Measurements from ENCODE around the gene ZNF416. TPM values are rescaled to one million over a fixed set of nuclear protein-coding genes. Genes with fewer than 3 reads are reported as not detected.

ZNF416 gene
- total and polyA plus RNA-seq, 2 of the 8 experiments (the other 6 are each of a cell fraction or from before 2014, with no cell fraction given) = 3.2 to 10.3 TPM

DNA sequence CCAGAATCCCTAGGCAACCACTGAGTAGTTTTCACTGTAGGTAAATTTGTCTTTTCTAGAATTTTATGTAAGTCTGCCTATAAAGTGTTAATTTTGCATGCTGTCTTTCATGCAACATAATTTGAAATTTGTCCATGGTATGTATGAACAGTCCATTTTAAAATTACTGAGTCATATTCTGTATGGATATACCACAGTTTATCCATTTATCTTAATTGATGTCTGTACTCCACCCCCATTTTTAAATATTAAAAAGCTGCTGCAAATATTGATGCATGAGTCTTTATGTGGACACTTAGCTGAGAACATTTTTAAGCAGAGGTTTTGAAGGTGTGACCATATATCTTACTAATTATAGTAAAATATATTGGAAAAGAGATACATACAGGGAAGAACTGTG lies 44.4 kb upstream of the ZNF416 start (continued):
- TF ChIP-seq ASH2L (IDR thresholded peaks at IDR 0.05; ENCODE audit: low read length) (no peak), RXRA (IDR thresholded peaks at IDR 0.05; ENCODE audit: insufficient read depth, low read depth, low read length) (no peak), POLR2A (IDR thresholded peaks at IDR 0.05; ENCODE audit: control extremely low read depth in 1 of 2, low read depth in 2 of 2, low read length in 2 of 2) (no peak), BACH1 (IDR thresholded peaks at IDR 0.05; ENCODE audit: low read length) (no peak), FOSL1 (IDR thresholded peaks at IDR 0.05; ENCODE audit: insufficient read depth, low read depth, low read length) (no peak), PHF8 (conservative IDR thresholded peaks at IDR 0.05; ENCODE audit: low read depth, low read length) (no peak)
